ENCODE results near the gene VPS25. TPM values are rescaled to one million over a fixed set of nuclear protein-coding genes. Genes with fewer than 3 reads are reported as not detected.

VPS25 gene
- total and polyA plus RNA-seq, 9 of the 15 experiments (the other 6 are each of a cell fraction or from before 2014, with no cell fraction given): 123 to 352 (median 180) TPM

DNA sequence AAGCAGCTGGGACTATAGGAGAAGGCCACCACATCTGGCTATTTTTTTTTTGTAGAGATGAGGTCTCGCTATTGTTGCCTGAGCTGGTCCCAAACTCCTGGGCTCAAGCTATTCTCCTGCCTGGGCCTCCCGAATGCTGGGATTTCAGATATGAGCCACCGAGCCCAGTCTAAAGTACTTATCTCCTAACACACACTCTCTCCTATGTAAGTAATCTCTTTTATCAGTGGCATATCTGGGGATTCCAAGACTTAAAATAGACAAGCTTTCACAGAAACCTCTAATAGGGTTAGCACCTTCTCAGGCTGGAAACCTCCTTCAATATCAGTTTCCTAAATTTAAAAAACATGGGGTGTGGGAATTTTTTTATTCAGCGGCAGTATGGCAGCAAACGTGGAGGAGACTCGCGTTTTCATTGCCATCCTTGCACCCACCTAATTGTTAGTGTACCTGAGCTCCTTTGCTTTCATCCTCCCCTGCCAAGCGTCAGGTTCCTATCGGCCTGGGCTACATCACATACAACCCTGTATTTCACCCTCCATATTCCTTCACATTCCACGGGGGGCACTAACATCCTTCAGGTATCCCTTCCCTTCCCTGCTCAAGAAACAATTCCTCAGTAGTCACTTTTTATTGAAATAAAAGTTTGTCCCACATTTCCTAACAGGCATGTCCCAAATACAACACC lies 29.5 kb upstream of the VPS25 start (continued):
- TF ChIP-seq ZNF324 (CRISPR knock-in tag; IDR thresholded peaks at IDR 0.05) (no peak), CHCHD3 (CRISPR knock-in tag; IDR thresholded peaks at IDR 0.05) (no peak), POLR2AphosphoS5 (IDR thresholded peaks at IDR 0.05; ENCODE audit: control insufficient read depth, insufficient read depth, low read depth, low read length) (peak; percentile 56; the same call in 1 of the 2 replicates), TEAD4 (IDR thresholded peaks at IDR 0.05; ENCODE audit: low read length) (peak; percentile 94), TEAD4 (CRISPR knock-in tag; IDR thresholded peaks at IDR 0.05; ENCODE audit: borderline replicate concordance) (no peak), SMARCC2 (IDR thresholded peaks at IDR 0.05; ENCODE audit: low read depth) (peak; percentile 89), NBN (IDR thresholded peaks at IDR 0.05; ENCODE audit: low read depth) (peak; percentile 85), RHOXF2B (CRISPR knock-in tag; conservative IDR thresholded peaks at IDR 0.05) (no peak), XRCC4 (IDR thresholded peaks at IDR 0.05; ENCODE audit: extremely low read depth, insufficient read depth, insufficient read length) (no peak), NFE2L1 (tag; IDR thresholded peaks at IDR 0.05; ENCODE audit: borderline replicate concordance, low read depth) (no peak), NR4A1 (CRISPR knock-in tag; IDR thresholded peaks at IDR 0.05) (no peak), NR4A1 (tag; IDR thresholded peaks at IDR 0.05) (no peak), NR1H2 (CRISPR knock-in tag; IDR thresholded peaks at IDR 0.05) (no peak), GATAD2A (IDR thresholded peaks at IDR 0.05) (peak; percentile 80), ZNF79 (CRISPR knock-in tag; IDR thresholded peaks at IDR 0.05; ENCODE audit: low read depth) (no peak), C11orf30 (IDR thresholded peaks at IDR 0.05; ENCODE audit: low read depth) (no peak), EP300 (IDR thresholded peaks at IDR 0.05; ENCODE audit: low read length) (peak; percentile 92), GABPA (tag; conservative IDR thresholded peaks at IDR 0.05; ENCODE audit: low read depth) (no peak), ZNF384 (IDR thresholded peaks at IDR 0.05; ENCODE audit: low read depth, low read length) (no peak), PRPF4 (IDR thresholded peaks at IDR 0.05; ENCODE audit: insufficient read depth, low read depth, low read length, poor library complexity, severe bottlenecking) (no peak), FOXK2 (conservative IDR thresholded peaks at IDR 0.05 in 1 of 2, IDR thresholded peaks at IDR 0.05 in 1 of 2; ENCODE audit: low read depth in 2 of 2) (no peak), SREBF1 (IDR thresholded peaks at IDR 0.05; ENCODE audit: borderline replicate concordance, low read depth, low read length) (no peak), CHD4 (IDR thresholded peaks at IDR 0.05; ENCODE audit: insufficient read depth, insufficient replicate concordance, low read depth, low read length, poor library complexity, severe bottlenecking) (no peak), BCL6 (CRISPR knock-in tag; IDR thresholded peaks at IDR 0.05) (no peak), ZNF41 (CRISPR knock-in tag; conservative IDR thresholded peaks at IDR 0.05) (no peak), KLF6 (CRISPR knock-in tag; IDR thresholded peaks at IDR 0.05; ENCODE audit: borderline replicate concordance) (no peak)
- TF ChIP-seq, protein P1, sequence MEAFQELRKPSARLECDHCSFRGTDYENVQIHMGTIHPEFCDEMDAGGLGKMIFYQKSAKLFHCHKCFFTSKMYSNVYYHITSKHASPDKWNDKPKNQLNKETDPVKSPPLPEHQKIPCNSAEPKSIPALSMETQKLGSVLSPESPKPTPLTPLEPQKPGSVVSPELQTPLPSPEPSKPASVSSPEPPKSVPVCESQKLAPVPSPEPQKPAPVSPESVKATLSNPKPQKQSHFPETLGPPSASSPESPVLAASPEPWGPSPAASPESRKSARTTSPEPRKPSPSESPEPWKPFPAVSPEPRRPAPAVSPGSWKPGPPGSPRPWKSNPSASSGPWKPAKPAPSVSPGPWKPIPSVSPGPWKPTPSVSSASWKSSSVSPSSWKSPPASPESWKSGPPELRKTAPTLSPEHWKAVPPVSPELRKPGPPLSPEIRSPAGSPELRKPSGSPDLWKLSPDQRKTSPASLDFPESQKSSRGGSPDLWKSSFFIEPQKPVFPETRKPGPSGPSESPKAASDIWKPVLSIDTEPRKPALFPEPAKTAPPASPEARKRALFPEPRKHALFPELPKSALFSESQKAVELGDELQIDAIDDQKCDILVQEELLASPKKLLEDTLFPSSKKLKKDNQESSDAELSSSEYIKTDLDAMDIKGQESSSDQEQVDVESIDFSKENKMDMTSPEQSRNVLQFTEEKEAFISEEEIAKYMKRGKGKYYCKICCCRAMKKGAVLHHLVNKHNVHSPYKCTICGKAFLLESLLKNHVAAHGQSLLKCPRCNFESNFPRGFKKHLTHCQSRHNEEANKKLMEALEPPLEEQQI (IDR thresholded peaks at IDR 0.05): peak; percentile 82
- TF ChIP-seq, protein P2, sequence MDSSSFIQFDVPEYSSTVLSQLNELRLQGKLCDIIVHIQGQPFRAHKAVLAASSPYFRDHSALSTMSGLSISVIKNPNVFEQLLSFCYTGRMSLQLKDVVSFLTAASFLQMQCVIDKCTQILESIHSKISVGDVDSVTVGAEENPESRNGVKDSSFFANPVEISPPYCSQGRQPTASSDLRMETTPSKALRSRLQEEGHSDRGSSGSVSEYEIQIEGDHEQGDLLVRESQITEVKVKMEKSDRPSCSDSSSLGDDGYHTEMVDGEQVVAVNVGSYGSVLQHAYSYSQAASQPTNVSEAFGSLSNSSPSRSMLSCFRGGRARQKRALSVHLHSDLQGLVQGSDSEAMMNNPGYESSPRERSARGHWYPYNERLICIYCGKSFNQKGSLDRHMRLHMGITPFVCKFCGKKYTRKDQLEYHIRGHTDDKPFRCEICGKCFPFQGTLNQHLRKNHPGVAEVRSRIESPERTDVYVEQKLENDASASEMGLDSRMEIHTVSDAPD (CRISPR knock-in tag; IDR thresholded peaks at IDR 0.05): no peak
